ENCODE measurements around the gene DCXR.

DCXR gene

GRCh38 chr17:82060614-82061013, 23.1 kb upstream of the DCXR start:
- Histone ChIP-seq H3K27me3 (ENCODE audit: control insufficient read depth, insufficient read depth, low read length, poor library complexity, severe bottlenecking) (no peaks in the 10 kb centered on the region), H3K36me3 (ENCODE audit: control insufficient read depth, insufficient read depth, low read length) (peaks cover 30% of the 10 kb centered on the region), H3K27ac (ENCODE audit: insufficient read depth, low read depth, low read length, poor library complexity, severe bottlenecking) (no peak overlapping the region), H3K4me1 (ENCODE audit: control insufficient read depth, insufficient read depth, low read length) (peaks cover 5% of the 10 kb centered on the region), H3K9me3 (ENCODE audit: control insufficient read depth, low read length) (no peaks in the 10 kb centered on the region), H3K4me3 (ENCODE audit: insufficient read depth, low read depth, low read length) (no peak overlapping the region)
- 91 to 93% methylated on average over 14 of the region's 14 CpGs for WGBS, 2 experiments

GRCh38 chr17:82060001-82060380, 22.5 kb upstream of the DCXR start:
- no peak overlapping the region for H3K27ac ChIP-seq (ENCODE audit: insufficient read depth, low read depth, low read length, poor library complexity, severe bottlenecking)
- no peaks in the 10 kb centered on the region for H3K9me3 ChIP-seq (ENCODE audit: control insufficient read depth, low read length)
- H3K27me3 ChIP-seq (ENCODE audit: control insufficient read depth, insufficient read depth, low read length, poor library complexity, severe bottlenecking) = no peaks in the 10 kb centered on the region
- H3K4me1 ChIP-seq (ENCODE audit: control insufficient read depth, insufficient read depth, low read length) = peaks cover 5% of the 10 kb centered on the region
- H3K4me3 ChIP-seq (ENCODE audit: insufficient read depth, low read depth, low read length) = no peak overlapping the region
- 94% methylated on average over 16 of the region's 16 CpGs for WGBS, 2 experiments
- peaks cover 34% of the 10 kb centered on the region for H3K36me3 ChIP-seq (ENCODE audit: control insufficient read depth, insufficient read depth, low read length)

GRCh38 chr17:82059272-82060000, 21.9 kb upstream of the DCXR start:
- H3K27ac ChIP-seq (ENCODE audit: insufficient read depth, low read depth, low read length, poor library complexity, severe bottlenecking) = no peak overlapping the region
- H3K4me1 ChIP-seq (ENCODE audit: control insufficient read depth, insufficient read depth, low read length) = no peaks in the 10 kb centered on the region
- H3K4me3 ChIP-seq (ENCODE audit: insufficient read depth, low read depth, low read length) = no peak overlapping the region
- H3K27me3 ChIP-seq (ENCODE audit: control insufficient read depth, insufficient read depth, low read length, poor library complexity, severe bottlenecking) = no peaks in the 10 kb centered on the region
- peaks cover 40% of the 10 kb centered on the region for H3K36me3 ChIP-seq (ENCODE audit: control insufficient read depth, insufficient read depth, low read length)
- WGBS, 2 experiments = 93 to 94% methylated on average over 19 of the region's 19 CpGs
- H3K9me3 ChIP-seq (ENCODE audit: control insufficient read depth, low read length) = no peaks in the 10 kb centered on the region

- 95% methylated on average over 10 of the region's 10 CpGs for WGBS, 2 experiments
- Histone ChIP-seq H3K4me3 (ENCODE audit: insufficient read depth, low read depth, low read length) (no peak overlapping the region), H3K4me1 (ENCODE audit: control insufficient read depth, insufficient read depth, low read length) (no peaks in the 10 kb centered on the region), H3K27ac (ENCODE audit: insufficient read depth, low read depth, low read length, poor library complexity, severe bottlenecking) (no peak overlapping the region), H3K36me3 (ENCODE audit: control insufficient read depth, insufficient read depth, low read length) (peaks cover 46% of the 10 kb centered on the region), H3K27me3 (ENCODE audit: control insufficient read depth, insufficient read depth, low read length, poor library complexity, severe bottlenecking) (no peaks in the 10 kb centered on the region), H3K9me3 (ENCODE audit: control insufficient read depth, low read length) (no peaks in the 10 kb centered on the region)
These were observed 21.4 kb upstream of the DCXR start for GRCh38 chr17:82058855-82059249.

GRCh38 chr17:82058230-82058854, 20.8 kb upstream of the DCXR start:
- Histone ChIP-seq H3K4me1 (ENCODE audit: control insufficient read depth, insufficient read depth, low read length) (no peaks in the 10 kb centered on the region), H3K9me3 (ENCODE audit: control insufficient read depth, low read length) (no peaks in the 10 kb centered on the region), H3K36me3 (ENCODE audit: control insufficient read depth, insufficient read depth, low read length) (peaks cover 50% of the 10 kb centered on the region), H3K4me3 (ENCODE audit: insufficient read depth, low read depth, low read length) (no peak overlapping the region), H3K27me3 (ENCODE audit: control insufficient read depth, insufficient read depth, low read length, poor library complexity, severe bottlenecking) (no peaks in the 10 kb centered on the region), H3K27ac (ENCODE audit: insufficient read depth, low read depth, low read length, poor library complexity, severe bottlenecking) (no peak overlapping the region)
- WGBS, 2 experiments = 91 to 93% methylated on average over 17 of the region's 17 CpGs

GRCh38 chr17:82056729-82057621, 19.5 kb upstream of the DCXR start:
- Histone ChIP-seq H3K36me3 (ENCODE audit: control insufficient read depth, insufficient read depth, low read length) (peaks cover 50% of the 10 kb centered on the region), H3K9me3 (ENCODE audit: control insufficient read depth, low read length) (no peaks in the 10 kb centered on the region), H3K27ac (ENCODE audit: insufficient read depth, low read depth, low read length, poor library complexity, severe bottlenecking) (no peak overlapping the region), H3K4me3 (ENCODE audit: insufficient read depth, low read depth, low read length) (no peak overlapping the region), H3K4me1 (ENCODE audit: control insufficient read depth, insufficient read depth, low read length) (peaks cover 4% of the 10 kb centered on the region), H3K27me3 (ENCODE audit: control insufficient read depth, insufficient read depth, low read length, poor library complexity, severe bottlenecking) (no peaks in the 10 kb centered on the region)
- WGBS, 2 experiments = 95% methylated on average over 29 of the region's 29 CpGs

- 94 to 95% methylated on average over 28 of the region's 28 CpGs for WGBS, 2 experiments
- no peak overlapping the region for H3K4me3 ChIP-seq (ENCODE audit: insufficient read depth, low read depth, low read length)
- H3K27ac ChIP-seq (ENCODE audit: insufficient read depth, low read depth, low read length, poor library complexity, severe bottlenecking) = no peak overlapping the region
- peaks cover 4% of the 10 kb centered on the region for H3K4me1 ChIP-seq (ENCODE audit: control insufficient read depth, insufficient read depth, low read length)
- H3K27me3 ChIP-seq (ENCODE audit: control insufficient read depth, insufficient read depth, low read length, poor library complexity, severe bottlenecking) = no peaks in the 10 kb centered on the region
- peaks cover 50% of the 10 kb centered on the region for H3K36me3 ChIP-seq (ENCODE audit: control insufficient read depth, insufficient read depth, low read length)
- no peaks in the 10 kb centered on the region for H3K9me3 ChIP-seq (ENCODE audit: control insufficient read depth, low read length)
These were observed 18.6 kb upstream of the DCXR start for GRCh38 chr17:82055965-82056728.

- Histone ChIP-seq H3K27ac (ENCODE audit: insufficient read depth, low read depth, low read length, poor library complexity, severe bottlenecking) (no peak overlapping the region), H3K4me1 (ENCODE audit: control insufficient read depth, insufficient read depth, low read length) (peaks cover 8% of the 10 kb centered on the region), H3K36me3 (ENCODE audit: control insufficient read depth, insufficient read depth, low read length) (peaks cover 44% of the 10 kb centered on the region), H3K4me3 (ENCODE audit: insufficient read depth, low read depth, low read length) (no peak overlapping the region), H3K9me3 (ENCODE audit: control insufficient read depth, low read length) (no peaks in the 10 kb centered on the region), H3K27me3 (ENCODE audit: control insufficient read depth, insufficient read depth, low read length, poor library complexity, severe bottlenecking) (no peaks in the 10 kb centered on the region)
- 92 to 94% methylated on average over 26 of the region's 26 CpGs for WGBS, 2 experiments
These were observed 17.8 kb upstream of the DCXR start for GRCh38 chr17:82055023-82055964.

GRCh38 chr17:82054351-82055022, 17.0 kb upstream of the DCXR start:
- Histone ChIP-seq H3K27ac (ENCODE audit: insufficient read depth, low read depth, low read length, poor library complexity, severe bottlenecking) (no peak overlapping the region), H3K36me3 (ENCODE audit: control insufficient read depth, insufficient read depth, low read length) (peaks cover 47% of the 10 kb centered on the region), H3K4me3 (ENCODE audit: insufficient read depth, low read depth, low read length) (no peak overlapping the region), H3K27me3 (ENCODE audit: control insufficient read depth, insufficient read depth, low read length, poor library complexity, severe bottlenecking) (no peaks in the 10 kb centered on the region), H3K9me3 (ENCODE audit: control insufficient read depth, low read length) (no peaks in the 10 kb centered on the region), H3K4me1 (ENCODE audit: control insufficient read depth, insufficient read depth, low read length) (peaks cover 8% of the 10 kb centered on the region)
- WGBS, 2 experiments = 95 to 96% methylated on average over 38 of the region's 38 CpGs

All from ectodermal cell (in vitro differentiated cells).